ENCODE data around the gene TMEM86A. TPM values are rescaled to one million over a fixed set of nuclear protein-coding genes. Genes with fewer than 3 reads are reported as not detected.

TMEM86A gene
- total and polyA plus RNA-seq, 2 of the 4 experiments (the other 2 are of a cell fraction) = 0.31 to 0.36 TPM

DNA sequence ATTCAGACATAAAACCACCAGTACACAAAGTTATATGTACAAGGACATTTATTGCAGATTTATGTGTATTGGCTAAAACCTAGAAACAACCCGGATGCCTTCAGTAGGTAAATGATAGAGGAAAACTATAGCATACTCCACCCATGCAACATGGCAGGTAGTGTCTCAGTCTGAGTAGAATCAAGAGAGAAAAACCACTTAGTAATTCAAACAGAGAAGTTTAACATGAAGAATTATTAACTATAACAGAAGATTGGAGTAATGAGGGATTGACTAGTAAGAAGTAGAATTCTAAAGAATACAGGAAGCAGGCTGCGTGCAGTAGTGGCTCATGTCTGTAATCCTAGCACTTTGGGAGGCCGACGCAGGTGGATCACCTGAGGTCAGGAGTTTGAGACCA is 48.2 kb upstream of the TMEM86A start (continued):
- TF ChIP-seq, protein P1, sequence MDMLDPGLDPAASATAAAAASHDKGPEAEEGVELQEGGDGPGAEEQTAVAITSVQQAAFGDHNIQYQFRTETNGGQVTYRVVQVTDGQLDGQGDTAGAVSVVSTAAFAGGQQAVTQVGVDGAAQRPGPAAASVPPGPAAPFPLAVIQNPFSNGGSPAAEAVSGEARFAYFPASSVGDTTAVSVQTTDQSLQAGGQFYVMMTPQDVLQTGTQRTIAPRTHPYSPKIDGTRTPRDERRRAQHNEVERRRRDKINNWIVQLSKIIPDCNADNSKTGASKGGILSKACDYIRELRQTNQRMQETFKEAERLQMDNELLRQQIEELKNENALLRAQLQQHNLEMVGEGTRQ (IDR thresholded peaks at IDR 0.05; ENCODE audit: low read depth, low read length) = no peak
- no peak for TF ChIP-seq SMC3 (IDR thresholded peaks at IDR 0.05; ENCODE audit: low read depth, low read length)
- TF ChIP-seq, protein P2, sequence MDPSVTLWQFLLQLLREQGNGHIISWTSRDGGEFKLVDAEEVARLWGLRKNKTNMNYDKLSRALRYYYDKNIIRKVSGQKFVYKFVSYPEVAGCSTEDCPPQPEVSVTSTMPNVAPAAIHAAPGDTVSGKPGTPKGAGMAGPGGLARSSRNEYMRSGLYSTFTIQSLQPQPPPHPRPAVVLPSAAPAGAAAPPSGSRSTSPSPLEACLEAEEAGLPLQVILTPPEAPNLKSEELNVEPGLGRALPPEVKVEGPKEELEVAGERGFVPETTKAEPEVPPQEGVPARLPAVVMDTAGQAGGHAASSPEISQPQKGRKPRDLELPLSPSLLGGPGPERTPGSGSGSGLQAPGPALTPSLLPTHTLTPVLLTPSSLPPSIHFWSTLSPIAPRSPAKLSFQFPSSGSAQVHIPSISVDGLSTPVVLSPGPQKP (IDR thresholded peaks at IDR 0.05; ENCODE audit: borderline replicate concordance, low read depth, low read length) = no peak
- no peak for TF ChIP-seq MXI1 (IDR thresholded peaks at IDR 0.05; ENCODE audit: borderline replicate concordance, low read depth, low read length)
- no peak for TF ChIP-seq POLR2A (IDR thresholded peaks at IDR 0.05; ENCODE audit: low read depth, low read length)

All from IMR-90 (cell line).